HG03060 (cell line): ENCODE results near the gene ARIH2.
"Not testable (repeated sequence)": the region's sequence is repeated elsewhere in the genome, so short reads cannot be mapped to it uniquely, and the experiment has no call there.

Source experiments
- ATAC-seq: cut with Tn5 transposase; IDR thresholded peaks from one replicate; pipeline ENCODE4 v1.9.1; 2021; ENCODE audit warnings: low read depth, moderate number of reproducible peaks; ENCODE audit not compliant: unreplicated experiment

ARIH2 gene

DNA sequence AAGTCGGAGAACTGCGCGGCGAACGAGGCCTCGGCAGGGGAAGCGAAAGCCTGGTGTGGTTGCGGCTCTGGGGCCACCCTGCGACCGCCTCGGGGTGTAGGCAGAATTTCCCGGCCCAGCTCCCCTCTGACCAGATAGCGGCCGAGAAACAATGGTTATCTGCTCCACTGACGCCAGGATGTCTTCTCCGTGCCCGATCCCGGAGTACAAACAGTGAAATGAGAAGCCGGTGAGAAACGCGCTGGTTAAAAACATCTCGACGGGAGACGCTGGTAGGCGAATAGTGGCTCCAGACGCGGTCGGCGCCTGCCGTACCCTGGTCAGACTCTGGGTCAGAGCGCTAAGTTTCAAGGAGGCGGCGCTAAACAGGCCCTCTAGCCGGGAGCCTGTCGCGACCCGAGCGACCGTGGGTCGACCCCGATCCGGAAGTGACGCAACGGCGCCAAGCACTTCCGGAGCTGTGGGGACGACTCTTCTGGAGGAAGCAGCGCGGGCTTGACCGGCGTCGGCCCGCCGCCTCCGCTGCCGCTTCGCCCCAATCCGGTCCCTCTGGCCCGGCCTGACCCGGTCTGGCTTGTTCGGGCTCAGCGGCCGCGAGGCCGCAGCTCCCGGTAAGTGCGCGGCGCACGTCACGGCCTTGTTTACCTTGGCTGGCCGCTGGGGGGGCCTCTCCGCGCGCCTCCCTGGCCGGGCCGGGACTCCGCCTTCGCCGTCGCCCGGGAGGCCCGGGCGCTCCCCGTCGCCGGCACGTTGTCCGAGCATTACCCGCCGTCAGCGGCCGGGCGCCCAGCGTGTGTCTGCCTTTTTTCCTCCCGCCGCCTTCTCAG, at the start of gene ARIH2:
ARIH2 (plus strand) TSS at position 455 of the 827 bp plus-strand sequence. CDS start 8,717 bp downstream, outside the sequence.
- ATAC-seq: peak; percentile 44

DNA sequence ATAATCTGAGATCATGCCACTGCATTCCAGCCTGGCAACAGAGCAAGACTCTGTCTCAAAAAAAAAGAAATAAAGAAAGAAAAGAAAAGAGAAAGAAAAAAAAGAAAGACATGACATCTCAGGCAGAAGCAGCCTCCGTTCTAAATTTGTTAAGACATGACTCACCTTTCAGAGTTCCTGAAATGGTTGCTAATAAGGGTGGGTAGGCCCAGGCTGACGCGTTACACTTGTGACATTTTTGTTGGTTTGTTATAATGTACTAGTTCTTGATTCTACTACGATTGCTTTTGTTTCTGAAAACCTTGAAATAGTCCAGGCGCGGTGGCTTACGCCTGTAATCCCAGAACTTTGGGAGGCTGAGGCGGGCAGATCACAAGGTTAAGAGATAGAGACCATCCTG, 41.0 kb upstream of the ARIH2 start:
- ATAC-seq: no peak

DNA sequence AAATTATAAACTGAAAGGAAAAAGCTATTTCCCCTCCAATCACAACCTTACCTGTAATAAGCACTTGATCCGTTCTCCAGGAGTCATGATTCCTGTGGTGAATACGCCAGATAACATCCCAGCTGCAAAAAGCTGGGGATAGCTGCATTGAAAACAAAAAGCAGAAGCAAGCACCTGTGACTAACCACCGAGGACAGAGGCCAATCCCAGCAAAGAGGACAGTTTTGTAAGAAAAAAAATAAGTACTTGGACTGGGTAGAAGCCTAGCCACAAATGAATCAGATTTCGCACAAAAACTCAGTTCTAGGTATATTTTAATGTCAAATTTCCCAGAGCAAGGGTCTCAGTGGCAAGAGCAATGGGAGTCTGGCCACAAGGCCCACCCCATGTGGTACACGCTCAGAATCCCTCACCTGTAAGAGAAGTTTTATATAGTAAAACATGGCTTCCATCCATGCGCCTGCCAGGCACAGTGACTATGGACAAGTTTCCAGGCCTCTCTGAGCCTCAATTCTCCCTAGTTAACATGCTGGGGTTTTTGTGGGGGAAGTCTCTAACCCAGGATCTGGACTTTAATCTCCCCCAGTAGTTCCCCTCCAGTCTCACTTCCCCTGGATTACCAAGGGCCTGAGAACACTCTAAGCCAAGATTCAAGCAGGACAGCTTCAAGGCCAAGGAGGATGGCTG, 39.2 kb upstream of the ARIH2 start:
- ATAC-seq: no peak

DNA sequence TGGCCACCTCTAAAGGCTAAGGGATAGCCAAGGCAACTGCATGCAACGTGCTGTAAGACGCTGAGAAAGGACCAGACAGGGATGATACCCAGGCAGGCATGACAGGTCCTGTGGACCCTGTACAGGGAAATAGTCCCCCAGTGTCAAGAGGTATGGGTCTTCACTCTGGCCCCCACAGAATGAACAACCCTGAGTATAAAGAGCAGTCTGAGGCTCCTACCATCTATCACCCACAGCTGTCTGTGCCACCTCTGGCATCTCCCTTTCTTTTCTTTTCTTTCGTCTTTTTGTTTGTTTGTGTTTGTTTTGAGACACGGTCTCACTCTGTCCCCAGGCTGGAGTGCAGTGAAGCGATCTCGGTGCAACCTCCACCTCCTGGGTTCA, 38.7 kb upstream of the ARIH2 start:
- ATAC-seq: no peak

DNA sequence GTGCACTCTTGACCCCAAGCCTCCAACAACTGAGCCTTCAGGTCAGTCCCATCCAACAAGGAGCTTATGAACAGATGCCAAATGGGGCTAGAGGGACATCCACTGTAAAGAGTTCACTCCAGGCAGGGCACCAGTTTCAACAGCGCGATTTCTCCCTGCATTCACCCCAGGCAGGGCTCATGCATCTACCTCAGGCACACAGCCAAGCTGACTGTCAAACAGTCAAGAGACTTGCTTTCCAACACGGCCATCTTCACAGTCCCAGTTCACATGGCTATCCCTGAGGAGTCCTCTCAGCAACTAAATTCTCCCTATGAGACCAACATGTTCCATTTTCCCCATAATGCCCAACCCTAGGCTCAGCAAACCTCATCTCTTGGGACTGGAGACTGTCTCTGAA, 37.6 kb upstream of the ARIH2 start:
- no peak for ATAC-seq

DNA sequence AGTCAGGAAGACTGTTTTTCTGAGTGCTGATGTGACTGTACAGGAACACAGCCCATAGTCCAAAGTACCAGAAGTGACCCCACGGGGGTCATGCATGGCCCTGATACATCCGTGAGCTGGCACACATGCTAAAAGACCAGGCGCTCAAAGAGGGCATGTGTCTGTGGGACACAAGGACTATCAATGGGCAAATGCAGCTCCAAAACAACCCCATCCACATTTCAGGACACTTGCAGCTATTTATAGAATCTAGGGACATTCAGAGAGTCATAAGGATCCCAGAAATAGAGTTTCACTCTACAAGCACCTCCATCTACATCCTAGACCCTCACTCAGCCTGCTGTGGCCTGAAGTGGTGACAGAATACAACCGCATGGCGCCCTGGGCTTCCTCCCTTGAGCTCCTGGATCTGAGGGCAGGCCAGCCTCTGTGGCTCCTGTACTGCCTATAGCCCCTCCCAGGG, 37.0 kb upstream of the ARIH2 start:
- no peak for ATAC-seq

DNA sequence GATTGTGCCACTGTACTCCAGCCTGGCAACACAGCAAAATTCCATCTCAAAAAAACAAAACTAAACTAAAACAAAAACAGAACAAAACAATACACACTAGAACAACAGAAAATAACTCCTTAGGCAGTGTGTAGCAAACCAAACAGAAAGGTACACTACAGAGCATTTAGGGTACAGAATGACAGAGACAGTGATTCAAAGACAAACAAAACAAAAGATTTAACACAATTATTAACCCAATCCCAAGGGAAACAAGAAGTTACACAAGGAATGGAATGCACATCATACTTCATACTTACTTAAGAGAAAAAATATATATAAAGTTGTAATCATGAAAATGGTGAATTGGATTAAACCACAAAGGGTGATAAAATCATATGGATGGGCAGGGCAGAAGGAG, 32.9 kb upstream of the ARIH2 start:
- ATAC-seq: no peak

DNA sequence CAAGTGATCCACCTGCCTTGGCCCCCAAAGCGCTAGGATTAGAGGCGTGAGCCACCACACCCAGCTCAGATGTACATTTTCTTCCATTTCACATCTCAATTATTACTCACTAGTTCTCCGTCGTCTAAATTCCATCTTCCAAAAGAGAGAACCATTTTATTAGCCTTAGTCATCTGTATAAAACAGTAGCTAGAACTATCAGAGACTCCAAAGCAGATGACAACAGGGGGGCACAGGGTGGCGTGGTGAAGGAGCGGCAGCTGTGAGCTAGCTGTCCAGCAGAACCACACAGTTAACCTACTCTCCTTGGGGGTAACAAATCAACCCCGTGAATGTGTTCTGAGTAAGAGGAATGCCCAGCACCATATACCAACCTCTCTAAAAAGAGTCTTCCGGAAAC, 27.0 kb upstream of the ARIH2 start:
- no peak for ATAC-seq

DNA sequence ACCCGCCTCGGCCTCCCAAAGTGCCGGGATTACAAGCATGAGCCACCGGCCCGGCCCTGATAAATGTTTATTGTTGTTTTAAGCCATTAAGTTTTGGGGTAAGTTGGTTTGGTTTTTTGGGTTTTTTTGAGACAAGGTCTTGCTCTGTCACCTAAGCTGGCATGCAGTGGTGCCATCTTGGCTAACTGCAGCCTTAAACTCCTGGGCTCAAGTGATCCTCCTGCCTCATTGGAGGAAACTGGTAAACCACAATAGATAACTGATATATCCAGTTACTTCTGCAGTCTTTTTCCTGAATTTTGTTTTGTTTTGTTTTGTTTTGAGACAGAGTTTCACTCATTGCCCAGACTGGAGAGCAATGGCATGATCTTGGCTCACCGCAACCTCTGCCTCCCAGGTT, 24.1 kb upstream of the ARIH2 start:
- ATAC-seq: no peak

DNA sequence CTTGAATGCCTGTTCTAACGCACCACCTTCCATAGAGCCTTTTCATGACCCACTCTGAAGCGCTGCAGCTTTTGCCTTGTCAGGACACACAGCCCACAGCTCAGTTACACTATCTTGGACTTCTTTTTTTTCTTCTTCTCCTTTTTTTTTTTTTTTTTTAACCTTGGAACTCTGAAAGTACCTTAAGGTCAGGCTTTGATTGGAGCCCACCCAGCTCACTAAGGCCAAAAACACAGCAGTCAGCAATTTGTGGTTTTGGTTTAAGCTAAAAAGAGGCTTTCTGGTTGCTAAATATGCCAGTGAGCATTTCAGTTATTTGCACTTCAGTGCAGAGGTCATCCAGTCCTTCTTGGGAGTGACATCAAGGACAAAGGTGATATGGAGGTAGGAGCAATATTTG, 21.7 kb upstream of the ARIH2 start:
- ATAC-seq: no peak

DNA sequence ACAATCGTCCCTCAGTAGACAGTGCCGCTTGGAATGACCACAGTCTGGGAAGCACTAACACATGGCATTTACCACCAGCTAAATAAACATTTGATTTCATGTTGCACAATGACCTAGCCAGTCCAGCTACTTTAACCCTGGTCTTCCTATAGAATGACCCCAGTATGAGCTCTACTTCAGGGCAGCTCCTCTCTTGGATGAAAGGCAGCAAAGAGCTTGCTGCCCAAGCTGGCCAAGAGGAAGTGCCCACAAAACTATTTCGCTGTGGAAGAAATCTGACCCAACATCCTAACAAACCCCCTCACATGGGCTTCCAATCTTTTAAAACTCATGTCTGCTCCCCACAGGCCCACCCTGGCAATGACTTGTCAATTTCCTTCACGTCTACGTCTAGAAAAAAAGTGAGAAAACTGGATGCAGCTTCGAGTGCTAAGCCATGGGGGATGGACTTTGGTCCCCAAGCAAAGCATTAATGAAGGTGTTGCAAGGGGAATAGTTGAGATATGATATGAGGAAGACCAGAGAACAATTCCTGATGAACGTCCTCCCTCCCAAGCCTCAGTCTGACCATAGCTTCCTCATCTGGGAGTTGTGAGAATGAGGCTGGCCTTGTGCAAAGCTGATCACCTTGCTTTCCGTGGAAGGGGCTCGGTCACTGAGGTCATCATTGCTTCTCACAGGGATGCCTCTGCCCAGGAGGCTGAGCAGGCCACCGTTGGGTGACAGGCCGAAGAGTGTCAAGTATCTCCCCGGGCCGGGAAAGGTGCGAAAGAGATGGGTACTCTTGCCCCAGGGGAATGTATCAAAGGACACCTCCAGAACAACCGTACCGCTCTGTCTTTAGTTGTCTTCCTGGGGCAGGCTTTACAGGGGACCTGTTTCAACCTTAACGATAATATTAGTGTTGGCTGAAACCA, 20.9 kb upstream of the ARIH2 start:
- no peak for ATAC-seq

DNA sequence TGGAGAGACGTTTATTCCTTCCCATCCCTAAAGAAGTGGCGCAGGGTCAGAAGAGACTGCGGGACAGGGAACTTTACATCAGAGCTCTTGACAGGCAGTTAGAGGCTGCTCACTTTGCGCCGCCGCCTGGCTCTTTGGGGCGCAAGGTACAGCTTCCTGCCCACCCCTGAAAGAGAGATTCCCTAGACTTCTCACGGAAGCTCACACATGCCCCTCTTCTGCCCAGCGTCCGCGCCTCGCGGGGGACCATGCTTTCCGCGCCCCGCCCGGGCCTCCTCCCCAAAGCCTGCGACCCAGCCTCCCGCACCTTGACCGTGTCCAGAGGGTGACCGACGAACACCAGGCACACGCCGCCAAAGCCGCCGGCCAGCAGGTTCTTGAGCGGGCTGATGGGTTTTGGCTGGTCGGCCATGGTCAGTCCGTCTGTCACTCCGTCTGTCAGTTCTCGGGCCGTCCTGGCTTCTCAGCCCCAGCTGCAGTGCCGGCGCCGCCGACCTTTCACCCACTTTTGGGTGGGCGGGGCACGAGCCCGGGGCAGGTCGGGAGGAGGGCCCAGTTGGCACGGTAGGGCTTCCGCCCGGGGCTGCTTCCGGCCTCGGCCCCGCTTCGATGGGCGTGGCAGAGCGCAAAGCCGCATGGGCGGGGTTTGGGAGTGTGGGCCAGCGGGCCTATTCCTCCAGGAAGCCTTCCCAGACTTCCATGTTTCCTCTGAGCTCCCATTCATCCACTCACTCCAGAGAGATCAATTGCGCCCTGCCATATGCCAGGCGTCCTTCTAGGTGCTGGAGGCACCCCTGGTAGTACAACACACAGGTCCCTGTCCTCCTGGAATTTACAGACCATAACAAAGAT, 20.0 kb upstream of the ARIH2 start, which contains the start of gene SLC25A20:
SLC25A20 (minus strand) TSS at position 500 of the 852 bp plus-strand sequence; CDS start at position 412, 88 bp downstream.
- peak; percentile 57 for ATAC-seq

DNA sequence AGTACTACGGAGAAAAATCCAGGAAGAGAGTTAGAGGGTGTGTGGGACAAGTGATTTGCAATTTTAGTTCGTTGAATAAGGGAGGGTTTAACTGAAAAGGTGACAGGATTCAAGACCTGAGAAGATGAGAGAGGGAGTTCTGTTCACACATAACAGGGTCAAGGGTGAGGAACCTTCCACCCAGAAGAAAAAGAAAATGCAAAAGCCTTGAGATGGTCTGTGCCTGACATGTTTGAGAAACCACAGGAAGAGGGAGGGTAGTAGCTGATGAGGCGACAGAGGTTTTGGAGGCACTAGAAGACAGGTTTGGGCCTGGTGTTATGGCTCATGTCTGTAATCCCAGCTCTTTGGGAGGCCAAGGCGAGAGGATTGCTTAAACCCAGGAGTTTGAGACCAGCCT, 19.4 kb upstream of the ARIH2 start:
- ATAC-seq: no peak

DNA sequence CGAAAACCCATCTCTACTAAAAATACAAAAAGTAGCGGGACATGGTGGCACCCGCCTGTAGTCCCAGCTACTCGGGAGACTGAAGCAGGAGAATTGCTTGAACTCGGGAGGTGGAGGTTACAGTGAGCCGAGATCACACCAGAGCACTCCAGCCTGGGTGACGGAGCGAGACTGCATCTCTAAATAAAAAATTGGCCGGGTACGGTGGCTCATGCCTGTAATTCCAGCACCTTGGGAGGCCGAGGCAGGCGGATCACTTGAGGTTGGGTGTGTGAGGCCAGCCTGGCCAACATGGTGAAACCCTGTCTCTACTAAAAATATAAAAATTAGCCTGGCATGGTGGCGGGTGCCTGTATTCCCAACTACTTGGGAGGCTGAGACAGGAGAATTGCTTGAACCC, 11.6 kb upstream of the ARIH2 start:
- not testable (repeated sequence) for ATAC-seq

DNA sequence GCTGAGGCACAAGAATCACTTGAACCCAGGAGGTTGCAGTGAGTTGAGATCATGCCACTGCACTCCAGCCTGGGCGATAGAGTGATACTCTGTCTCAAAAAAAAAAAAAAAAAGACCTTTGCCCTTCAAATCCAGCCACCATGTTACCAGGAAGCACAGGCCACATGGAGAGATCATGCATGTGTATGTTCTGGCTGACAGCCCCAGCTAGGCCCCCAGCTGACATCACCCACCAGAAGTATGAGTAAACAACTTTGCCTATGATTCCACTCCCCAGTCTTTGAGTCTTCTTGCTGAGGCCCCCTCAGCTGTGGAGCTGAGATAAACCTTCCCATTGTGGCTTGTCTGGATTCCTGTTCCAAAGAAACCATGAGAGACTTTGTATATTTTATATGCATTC, 3.3 kb upstream of the ARIH2 start:
- ATAC-seq: no peak

DNA sequence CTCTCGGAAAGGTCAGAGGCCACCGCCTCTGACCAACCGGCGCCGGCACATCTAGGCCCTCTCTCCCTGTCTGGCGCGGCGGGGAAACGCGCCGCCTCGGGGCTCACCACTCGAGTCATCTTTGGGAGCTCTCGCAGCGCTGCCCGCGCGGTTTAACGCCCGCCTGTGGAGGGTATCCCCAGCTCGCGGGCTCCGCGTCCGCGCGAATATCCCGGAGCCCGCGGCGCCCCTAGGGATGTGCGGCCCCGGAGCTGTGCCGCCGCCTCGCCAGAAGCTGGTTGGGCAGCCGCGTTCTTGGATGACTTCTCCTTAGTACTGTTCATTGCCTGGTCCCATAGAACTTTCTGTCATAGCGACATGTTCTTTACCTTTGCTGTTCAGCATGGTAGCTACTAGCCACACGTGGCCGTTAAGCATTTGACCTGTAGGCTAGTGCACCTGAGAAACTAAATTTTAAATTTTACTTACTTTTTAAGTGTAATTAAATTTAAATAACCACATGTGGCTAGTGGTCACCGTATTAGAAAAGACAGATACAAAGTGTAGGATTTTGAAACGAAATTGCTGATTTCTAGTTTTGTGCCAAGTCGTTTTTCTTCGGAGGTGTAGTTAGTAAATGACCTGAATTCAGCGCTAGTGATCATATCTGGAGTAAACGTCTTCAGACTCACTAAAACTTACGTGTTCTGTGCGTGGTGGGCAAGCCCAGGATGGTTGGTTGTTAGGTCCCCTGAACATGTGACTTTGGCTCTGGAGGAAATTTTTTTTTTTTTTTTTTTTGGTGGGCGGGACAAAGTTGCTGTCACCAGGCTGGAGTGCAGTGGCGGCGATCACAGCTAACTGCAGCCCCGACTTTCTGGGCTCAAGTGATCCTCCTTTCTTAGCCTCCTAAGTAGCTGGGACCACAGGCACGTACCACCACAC, 835 bp downstream of the ARIH2 start:
- ATAC-seq: no peak

DNA sequence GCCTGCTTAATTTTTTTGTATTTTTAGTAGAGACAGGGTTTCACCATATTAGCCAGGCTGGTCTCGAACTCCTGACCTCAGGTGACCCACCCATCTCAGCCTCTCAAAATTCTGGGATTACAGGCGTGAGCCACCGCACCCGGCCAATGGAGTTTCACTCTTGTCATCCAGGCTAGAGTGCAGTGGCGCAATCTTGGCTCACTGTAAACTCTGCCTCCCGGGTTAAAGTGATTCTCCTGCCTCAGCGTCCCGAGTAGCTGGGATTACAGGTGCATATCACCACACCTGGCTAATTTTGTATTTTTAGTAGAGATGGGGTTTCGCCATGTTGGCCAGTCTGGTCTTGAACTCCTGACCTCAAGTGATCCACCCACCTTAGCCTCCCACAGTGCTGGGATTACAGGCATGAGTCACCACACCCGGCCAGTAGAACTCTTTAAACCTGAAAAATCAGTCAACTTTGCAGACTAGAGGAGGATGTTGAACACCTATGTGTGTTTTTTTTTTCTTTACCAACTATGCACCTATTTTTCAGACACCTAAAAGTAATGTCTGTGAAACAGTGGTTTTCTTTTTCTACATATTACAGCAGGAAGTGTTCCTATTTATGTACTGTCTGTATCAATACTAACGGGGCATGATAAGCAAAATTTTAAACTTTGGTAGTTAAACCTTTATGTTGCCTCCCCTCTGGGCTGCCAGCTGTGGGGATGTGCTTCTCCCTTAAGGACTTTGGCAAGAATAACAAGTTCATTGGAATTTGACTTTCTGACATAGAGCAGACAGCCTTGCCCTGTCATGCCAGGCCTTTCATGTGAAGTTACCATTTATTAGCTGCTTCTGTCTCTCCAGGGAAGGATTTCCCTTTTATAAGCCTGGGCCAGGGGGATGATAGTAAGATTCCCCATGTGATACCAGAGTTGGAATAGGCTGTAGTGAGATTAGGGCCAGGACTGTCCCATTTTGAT, 8.1 kb downstream of the ARIH2 start:
- ATAC-seq: no peak

DNA sequence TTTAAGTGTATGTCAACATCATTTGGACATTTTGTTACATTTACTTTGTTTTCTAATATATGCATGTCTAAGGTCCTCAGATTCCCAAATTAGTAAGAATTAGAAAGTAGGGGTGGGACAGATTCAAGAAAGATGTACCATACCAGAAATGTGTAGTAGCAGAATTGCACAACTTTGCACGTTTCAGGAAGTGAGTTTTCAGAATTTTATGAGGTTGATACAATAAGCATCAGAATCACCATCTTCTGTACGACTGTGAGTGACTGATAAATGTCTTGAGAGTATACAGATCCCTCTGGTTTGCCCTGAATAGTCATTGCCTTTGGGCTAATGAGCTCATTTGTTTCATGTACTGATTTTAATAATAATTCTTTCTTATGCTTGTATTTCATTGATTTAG, 9.3 kb downstream of the ARIH2 start:
- no peak for ATAC-seq
